Measurements from ENCODE around the gene UBAP2.
"Not testable (repeated sequence)": the region's sequence is repeated elsewhere in the genome, so short reads cannot be mapped to it uniquely, and the experiment has no call there.

The UBAP2 gene

GRCh38 chr9:34047864-34048726 lies 592 bp downstream of the UBAP2 start:
- peak; percentile 52 for DNase-seq (ENCODE audit: low read depth)

DNA sequence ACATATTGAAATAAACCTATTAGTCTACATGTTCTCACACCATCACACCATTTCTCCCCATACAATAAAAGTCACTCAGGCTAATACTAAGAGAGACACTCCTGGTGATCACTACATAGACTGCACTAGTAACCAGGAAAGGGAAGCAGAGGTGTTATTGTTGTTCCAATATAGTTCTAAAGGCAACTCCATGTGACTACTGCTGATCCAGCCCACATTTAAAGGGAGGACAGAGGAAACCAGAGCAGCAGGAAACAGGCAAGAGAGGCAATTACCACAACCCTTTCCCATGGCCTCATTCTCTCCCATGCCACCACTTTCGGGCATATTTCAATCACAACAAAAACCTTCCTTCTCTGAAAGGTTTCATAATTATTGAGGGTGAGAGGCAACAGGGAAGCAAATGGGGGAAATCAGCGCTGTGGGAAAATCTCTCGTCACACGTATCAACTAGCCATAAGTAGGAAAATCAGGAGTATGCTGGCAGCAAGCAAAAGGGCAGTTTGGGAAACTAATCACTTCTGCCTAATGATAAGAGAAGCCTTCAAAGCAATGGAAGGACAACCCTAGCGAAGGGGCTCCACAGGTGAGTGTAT lies 1.8 kb downstream of the UBAP2 start:
- DNase-seq (ENCODE audit: low read depth): no peak

DNA sequence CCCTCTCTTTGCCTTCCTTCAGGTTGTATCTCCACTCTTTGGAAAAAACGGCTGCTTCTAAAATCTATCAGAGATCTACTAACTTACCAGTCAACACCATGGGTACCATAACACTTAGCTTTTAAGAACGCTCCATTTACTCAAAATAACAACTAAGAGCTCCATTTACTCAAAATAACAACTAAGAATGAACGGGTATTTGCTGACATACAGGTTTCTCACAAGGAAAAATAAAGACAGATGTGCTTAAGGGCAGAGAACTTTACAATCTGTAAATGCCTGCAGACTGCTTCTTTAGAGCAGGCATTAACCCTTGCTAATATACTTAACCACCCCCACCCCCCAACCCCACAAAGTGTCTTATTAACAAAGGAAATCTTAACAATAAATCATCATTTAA lies 2.8 kb downstream of the UBAP2 start:
- no peak for DNase-seq (ENCODE audit: low read depth)

DNA sequence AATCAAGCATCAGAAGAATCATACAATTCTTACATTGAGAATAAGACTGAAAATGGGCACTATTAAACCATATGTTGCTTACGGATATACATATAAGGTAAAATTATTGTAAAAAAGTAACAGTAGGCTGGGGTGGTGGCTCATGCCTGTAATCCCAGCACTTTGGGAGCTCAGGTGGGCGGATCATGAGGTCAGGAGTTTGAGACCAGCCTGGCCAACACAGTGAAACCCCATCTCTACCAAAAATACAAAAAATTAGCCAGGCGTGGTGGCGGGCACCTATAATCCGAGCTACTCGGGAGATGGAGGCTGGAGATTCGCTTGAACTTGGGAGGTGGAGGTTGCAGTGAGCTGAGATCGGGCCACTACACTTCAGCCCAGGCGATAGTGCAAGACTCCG lies 6.6 kb downstream of the UBAP2 start:
- not testable (repeated sequence) for DNase-seq (ENCODE audit: low read depth)

DNA sequence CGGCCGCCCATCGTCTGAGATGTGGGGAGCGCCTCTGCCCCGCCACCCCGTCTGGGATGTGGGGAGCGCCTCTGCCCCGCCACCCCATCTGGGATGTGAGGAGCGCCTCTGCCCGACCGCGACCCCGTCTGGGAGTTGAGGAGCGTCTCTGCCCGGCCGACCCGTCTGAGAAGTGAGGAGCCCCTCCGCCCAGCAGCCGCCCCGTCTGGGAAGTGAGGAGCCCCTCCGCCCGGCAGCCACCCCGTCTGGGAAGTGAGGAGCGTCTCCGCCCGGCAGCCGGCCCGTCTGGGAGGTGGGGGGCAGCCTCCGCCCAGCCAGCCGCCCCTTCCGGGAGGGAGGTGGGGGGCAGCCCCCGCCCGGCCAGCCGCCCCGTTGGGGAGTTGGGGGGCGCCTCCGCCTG lies 9.8 kb downstream of the UBAP2 start:
- not testable (repeated sequence) for DNase-seq (ENCODE audit: low read depth)

DNA sequence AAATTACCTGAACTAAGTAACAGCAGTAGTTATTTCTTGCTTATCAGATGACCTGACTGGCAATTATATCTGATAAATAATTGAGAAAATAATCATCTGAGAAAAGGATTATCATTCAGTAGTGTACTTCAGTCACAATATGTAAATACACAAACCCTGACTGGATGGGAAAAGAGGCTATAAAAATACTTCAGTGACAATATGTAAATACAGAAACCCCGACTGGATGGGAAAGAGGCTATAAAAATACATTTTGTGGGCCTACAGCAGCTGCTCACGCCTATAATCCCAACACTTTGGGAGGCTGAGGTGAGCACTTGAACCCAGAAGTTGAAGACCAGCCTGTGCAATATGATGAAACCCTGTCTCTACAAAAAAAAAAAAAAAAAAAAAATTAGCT lies 11.1 kb downstream of the UBAP2 start:
- DNase-seq (ENCODE audit: low read depth): no peak

DNA sequence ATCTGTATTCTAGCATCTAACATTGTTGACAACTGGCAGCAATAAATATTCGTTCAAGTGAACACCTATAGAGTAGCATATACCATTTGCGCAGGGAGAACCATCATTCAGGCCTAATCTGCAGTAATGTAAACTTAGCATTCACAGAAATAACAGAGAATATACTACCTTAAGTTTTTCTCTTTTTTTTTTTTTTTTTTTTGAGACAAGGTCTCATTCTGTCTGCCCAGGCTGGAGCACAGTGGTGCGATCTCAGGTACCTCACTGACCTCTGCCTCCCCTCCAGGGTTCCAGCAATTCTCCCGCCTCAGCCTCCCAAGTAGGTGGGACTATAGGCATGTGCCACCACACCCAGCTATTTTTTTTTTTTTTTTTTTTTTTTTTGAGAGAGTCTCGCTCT lies 12.1 kb downstream of the UBAP2 start:
- DNase-seq (ENCODE audit: low read depth): no peak

- no peak for DNase-seq (ENCODE audit: low read depth)
These were observed 13.0 kb downstream of the UBAP2 start for GRCh38 chr9:34035656-34036055.

- DNase-seq (ENCODE audit: low read depth): no peak
These were observed 14.0 kb downstream of the UBAP2 start for GRCh38 chr9:34034698-34035065.

- DNase-seq (ENCODE audit: low read depth): no peak
These were observed 16.1 kb downstream of the UBAP2 start for GRCh38 chr9:34032631-34033030.

- no peak for DNase-seq (ENCODE audit: low read depth)
These were observed 20.7 kb downstream of the UBAP2 start for GRCh38 chr9:34027845-34028574.

GRCh38 chr9:34025811-34026210 lies 22.9 kb downstream of the UBAP2 start:
- DNase-seq (ENCODE audit: low read depth): no peak

- DNase-seq (ENCODE audit: low read depth): no peak
These were observed 23.6 kb downstream of the UBAP2 start for GRCh38 chr9:34025062-34025461.

DNA sequence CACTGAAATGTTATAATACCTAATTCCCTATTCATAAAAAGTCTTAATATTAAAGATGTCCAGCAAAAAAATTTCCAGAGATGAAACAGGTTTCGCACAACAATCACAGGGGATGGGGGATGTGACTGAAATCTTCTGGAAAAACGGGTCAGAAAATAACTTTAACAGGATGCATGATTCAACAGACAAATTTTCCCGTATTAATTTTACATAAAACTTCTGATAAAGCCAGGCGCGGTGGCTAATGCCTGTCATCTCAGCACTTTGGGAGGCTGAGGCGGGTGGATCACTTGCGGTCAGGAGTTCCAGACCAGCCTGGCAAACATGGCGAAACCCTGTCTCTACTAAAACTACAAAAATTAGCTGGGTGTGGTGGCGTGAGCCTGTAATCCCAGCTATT lies 24.2 kb downstream of the UBAP2 start:
- DNase-seq (ENCODE audit: low read depth): not testable (repeated sequence)

DNA sequence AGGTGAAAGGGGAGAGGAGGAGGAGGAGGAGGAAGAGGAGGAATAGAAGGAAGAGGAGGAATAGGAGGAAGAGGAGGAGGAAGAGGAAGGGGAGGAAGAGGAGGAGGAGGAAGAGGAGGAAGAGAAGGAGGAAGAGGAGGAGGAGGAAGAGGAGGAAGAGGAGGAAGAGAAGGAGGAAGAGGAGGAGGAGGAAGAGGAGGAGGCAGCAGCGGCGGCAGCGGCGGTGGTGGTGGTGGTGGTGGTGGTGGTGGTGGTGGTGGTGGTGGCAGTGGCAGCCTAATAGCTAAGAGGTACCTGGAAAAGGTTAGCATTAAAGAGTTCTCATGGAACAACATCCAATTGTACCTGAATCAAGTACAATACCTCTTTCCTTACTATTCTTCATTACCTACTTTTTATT lies 32.5 kb downstream of the UBAP2 start:
- no peak for DNase-seq (ENCODE audit: low read depth)

- DNase-seq (ENCODE audit: low read depth): no peak
These were observed 37.7 kb downstream of the UBAP2 start for GRCh38 chr9:34010979-34011378.

DNA sequence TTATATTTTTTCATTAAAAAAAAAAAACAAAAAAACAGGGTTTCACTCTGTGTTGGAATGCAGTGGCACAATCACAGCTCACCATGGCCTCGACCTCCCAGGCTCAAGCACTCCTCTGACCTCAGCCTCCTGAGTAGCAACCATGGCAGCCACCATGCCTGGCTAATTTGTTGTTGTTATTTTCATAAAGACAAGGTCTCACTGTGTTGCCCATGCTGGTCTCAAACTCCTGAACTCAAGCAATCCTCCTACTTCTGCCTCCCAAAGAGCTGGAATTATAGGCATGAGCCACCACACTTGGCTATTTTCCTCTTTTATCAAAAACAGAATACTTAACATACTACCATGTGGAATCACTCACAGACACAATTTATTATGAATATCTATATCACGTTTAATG lies 46.7 kb downstream of the UBAP2 start:
- DNase-seq (ENCODE audit: low read depth): no peak

GRCh38 chr9:34001298-34001697 lies 47.4 kb downstream of the UBAP2 start:
- DNase-seq (ENCODE audit: low read depth): no peak

DNA sequence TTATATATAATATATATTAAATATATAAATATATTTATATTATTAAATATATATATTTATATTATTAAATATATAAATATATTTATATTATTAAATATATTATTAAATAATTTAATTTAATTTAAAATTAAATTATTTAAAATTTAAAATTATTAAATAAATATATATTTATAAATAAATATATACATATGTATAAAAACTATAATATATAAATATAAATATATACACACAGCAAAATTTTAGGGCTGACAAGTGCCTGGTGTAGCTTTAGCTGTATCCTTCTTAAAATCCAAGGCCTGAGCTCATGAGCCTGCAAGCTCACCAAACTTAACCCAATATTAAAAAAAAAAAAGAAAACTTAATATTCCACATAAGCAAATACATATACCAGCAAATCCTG lies 53.2 kb downstream of the UBAP2 start:
- DNase-seq (ENCODE audit: low read depth): no peak

- DNase-seq (ENCODE audit: low read depth): no peak
These were observed 55.6 kb downstream of the UBAP2 start for GRCh38 chr9:33993104-33993503.

DNA sequence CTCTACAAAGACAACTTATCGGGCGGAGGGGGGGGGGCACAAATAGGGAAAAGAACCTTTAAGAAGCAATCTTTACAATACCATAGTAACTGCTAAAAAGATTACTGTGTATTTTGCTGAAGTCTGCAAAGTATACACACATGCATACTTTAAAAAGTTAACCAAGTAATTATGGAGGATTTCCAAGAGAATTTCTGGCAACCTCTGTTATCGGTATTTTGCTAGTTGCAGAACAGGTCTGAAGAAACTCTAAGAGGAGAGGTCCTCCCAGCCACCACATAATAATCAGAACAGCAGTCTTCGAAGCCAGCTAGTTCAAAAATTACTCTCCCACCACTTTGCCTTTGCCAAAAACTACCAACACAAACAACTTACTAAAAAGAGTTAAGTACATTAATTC lies 56.1 kb downstream of the UBAP2 start:
- no peak for DNase-seq (ENCODE audit: low read depth)

DNA sequence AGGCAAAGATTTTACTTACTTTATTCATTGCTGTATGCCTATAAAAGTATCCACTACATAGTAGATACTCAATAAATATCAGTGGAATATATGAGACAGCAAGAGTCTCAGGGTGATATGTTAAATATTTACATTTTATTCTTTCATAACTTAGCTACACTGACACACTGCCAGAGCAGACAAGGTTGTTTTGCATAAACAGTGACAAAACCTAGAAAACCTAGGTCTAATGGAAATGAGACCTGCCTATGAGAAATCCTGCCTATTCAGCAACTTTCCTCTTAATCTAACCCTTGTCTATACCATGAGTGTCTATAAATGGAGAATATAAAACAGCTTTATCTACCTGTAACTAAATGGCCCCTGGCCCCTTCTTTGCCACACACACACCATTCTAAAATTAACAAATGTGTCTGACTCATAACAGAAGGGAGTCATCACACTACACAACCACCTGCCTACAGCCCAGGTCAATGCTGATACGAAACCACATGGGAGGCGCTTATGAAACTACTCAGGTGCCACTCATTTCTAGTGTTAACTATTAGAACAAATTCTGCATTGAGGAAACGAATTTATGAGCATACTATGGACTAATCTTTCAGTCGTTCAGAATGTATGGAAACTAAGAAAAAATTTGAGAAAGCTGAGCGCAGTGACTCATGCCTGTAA lies 60.3 kb downstream of the UBAP2 start:
- no peak for DNase-seq (ENCODE audit: low read depth)

DNA sequence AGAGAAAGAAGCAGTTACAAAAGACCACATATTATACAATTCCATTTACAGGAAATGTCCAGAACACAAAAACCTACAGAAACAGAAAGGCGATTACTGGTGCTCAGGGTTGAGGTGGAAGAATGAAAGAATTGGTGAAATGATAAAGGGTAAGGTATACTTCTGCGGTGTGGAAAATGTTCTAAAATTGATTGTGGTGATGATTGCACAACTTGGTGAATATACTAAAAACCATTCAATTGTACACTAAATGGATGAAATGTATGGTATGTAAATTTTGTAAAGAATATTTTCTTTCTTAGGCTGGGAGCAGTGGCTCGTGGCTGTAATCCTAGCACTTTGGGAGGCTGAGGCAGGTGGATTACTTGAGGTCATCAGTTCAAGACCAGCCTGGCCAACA lies 72.3 kb downstream of the UBAP2 start:
- no peak for DNase-seq (ENCODE audit: low read depth)

Measured in activated T-cell treated with anti-CD3 and anti-CD28 coated beads for 24 hours (primary cell).